K562 (cell line): ENCODE measurements around the gene ZNF668. TPM values are rescaled to one million over a fixed set of nuclear protein-coding genes. Genes with fewer than 3 reads are reported as not detected.

Source experiments
- BCOR ChIP-seq: fragments of 450-650 bp; IDR thresholded peaks from 2 replicates; pipeline ENCODE4 v1.6.1; 2016
- CBX8 ChIP-seq: fragments of 200-600 bp; sonication (generic); IDR thresholded peaks from 2 replicates; pipeline ENCODE4 v1.6.1; 2012; ENCODE audit warnings: borderline replicate concordance, mixed run types, low read depth, mild to moderate bottlenecking, moderate library complexity, mixed read lengths, low read length, control low read depth, inconsistent platforms; ENCODE audit not compliant: poor library complexity, severe bottlenecking; ENCODE audit errors: extremely low read depth
- CEBPG ChIP-seq, 3 experiments: fragments of 200-800 bp in 1 of 3; sonication (Bioruptor generic) in 1 of 3; sonication (generic) in 1 of 3; formaldehyde crosslinking in 1 of 3; IDR thresholded peaks in 2 of 3; conservative IDR thresholded peaks in 1 of 3; 2 replicates each; pipeline versions ENCODE4 v1.6.1 to v1.8.0; 2016 to 2022; ENCODE audit warnings: missing compliant biosample characterization in 2 of 3, missing genetic modification characterization in 2 of 3, mild to moderate bottlenecking in 1 of 3, missing genetic modification reagents in 1 of 3
- CHAMP1 ChIP-seq: fragments of 450-650 bp; IDR thresholded peaks from 2 replicates; pipeline ENCODE4 v1.6.1; 2016; ENCODE audit warnings: mild to moderate bottlenecking
- DPF2 ChIP-seq: fragments of 450-650 bp; IDR thresholded peaks from 2 replicates; pipeline ENCODE4 v1.6.1; 2016
- HDAC1 ChIP-seq, 2 experiments: fragments of 450-650 bp; IDR thresholded peaks; 2 replicates each; pipeline ENCODE4 v1.6.1; 2016 to 2017; ENCODE audit warnings: inconsistent platforms in 1 of 2, mild to moderate bottlenecking in 1 of 2, moderate library complexity in 1 of 2
- MCM3 ChIP-seq: fragments of 450-650 bp; IDR thresholded peaks from 2 replicates; pipeline ENCODE4 v1.6.1; 2016
- MED1 ChIP-seq: sonication (generic); formaldehyde crosslinking; IDR thresholded peaks from 2 replicates; pipeline ENCODE4 v1.8.1; 2023; ENCODE audit warnings: missing genetic modification reagents, borderline replicate concordance
- MYBL2 ChIP-seq, 2 experiments: fragments of 450-650 bp in 1 of 2; sonication (generic) in 1 of 2; formaldehyde crosslinking in 1 of 2; IDR thresholded peaks; 2 replicates each; pipeline versions ENCODE4 v1.6.1 to v1.8.1; 2017 to 2022; ENCODE audit warnings: borderline replicate concordance in 1 of 2, inconsistent platforms in 1 of 2, low read depth in 1 of 2, mild to moderate bottlenecking in 1 of 2, missing genetic modification reagents in 1 of 2, moderate library complexity in 1 of 2
- NFIC ChIP-seq: fragments of 450-650 bp; IDR thresholded peaks from 2 replicates; pipeline ENCODE4 v1.6.1; 2017; ENCODE audit warnings: mild to moderate bottlenecking, inconsistent platforms
- NFIX ChIP-seq: fragments of 250-450 bp; sonication (Bioruptor Pico); IDR thresholded peaks from 2 replicates; pipeline ENCODE4 v1.4.0; 2020; ENCODE audit warnings: low read depth, mild to moderate bottlenecking, moderate library complexity
- RNF2 ChIP-seq: sonication (generic); IDR thresholded peaks from 2 replicates; pipeline ENCODE4 v1.6.1; 2016
- STAT6 ChIP-seq: sonication (generic); formaldehyde crosslinking; IDR thresholded peaks from 2 replicates; pipeline ENCODE4 v1.8.1; 2023; ENCODE audit warnings: mild to moderate bottlenecking, missing genetic modification reagents
- TFAP4 ChIP-seq: sonication (generic); formaldehyde crosslinking; IDR thresholded peaks from 2 replicates; pipeline ENCODE4 v1.8.0; 2022; ENCODE audit warnings: missing genetic modification reagents, mild to moderate bottlenecking, moderate library complexity, borderline replicate concordance
- THRAP3 ChIP-seq: fragments of 450-650 bp; IDR thresholded peaks from 2 replicates; pipeline ENCODE4 v1.6.1; 2016; ENCODE audit warnings: mild to moderate bottlenecking, inconsistent platforms, borderline replicate concordance
- TSHZ1 ChIP-seq: fragments of 250-450 bp; sonication (Bioruptor Pico); IDR thresholded peaks from 2 replicates; pipeline ENCODE4 v1.4.0; 2020; ENCODE audit warnings: mild to moderate bottlenecking, moderate library complexity
- ZNF311 ChIP-seq: fragments of 250-450 bp; sonication (Bioruptor Pico); IDR thresholded peaks from 2 replicates; pipeline ENCODE4 v1.4.0; 2020; ENCODE audit warnings: mild to moderate bottlenecking, moderate library complexity
- polyA plus RNA-seq, 8 experiments: library from polyadenylated mRNA; depleted of rRNA in 4 of 8; stranded (reverse) in 5 of 8; unstranded in 3 of 8; fragments of >200 nt; fragmentation: Nextera tagmentation in 2 of 8; fragmentation: Illumina TruSeq in 1 of 8; extraction: Ambion mirVana in 2 of 8; extraction: Trizol in 1 of 8; gene quantifications; 2 replicates each; pipeline versions ENCODE4 v1.2.1 to v1.2.3, GENCODE V29; 2011 to 2014; ENCODE audit warnings: inconsistent platforms in 1 of 8, missing spikeins in 1 of 8
- total RNA-seq, 7 experiments: library from RNA; depleted of rRNA in 6 of 7; stranded (reverse); fragments of >200 nt in 6 of 7; fragmentation: Illumina TruSeq in 2 of 7; extraction: Trizol in 2 of 7; gene quantifications; 2 replicates each; pipeline versions ENCODE4 v1.2.1 to v1.2.3, GENCODE V29; 2011 to 2021; ENCODE audit warnings: low replicate concordance in 1 of 7

ZNF668 gene
- total and polyA plus RNA-seq, 9 of the 15 experiments (the other 6 are each of a cell fraction or from before 2014, with no cell fraction given) = 0.04 to 15.3 (median 3.8) TPM; not detected in 1

- TF ChIP-seq TSHZ1 (CRISPR knock-in tag) (no peak), MCM3 (no peak), BCOR (no peak; the same call in 1 of the 2 replicates), THRAP3 (no peak), MED1 (CRISPR knock-in tag) (no peak), DPF2 (no peak), NFIC (no peak), CEBPG (CRISPR knock-in tag; IDR thresholded peaks at IDR 0.05) (no peak), CEBPG (tag; conservative IDR thresholded peaks at IDR 0.05 in 1 of 2, IDR thresholded peaks at IDR 0.05 in 1 of 2) (no peak), NFIX (no peak), TFAP4 (CRISPR knock-in tag) (peak; percentile 98), STAT6 (CRISPR knock-in tag) (no peak), MYBL2 (IDR thresholded peaks at IDR 0.05; ENCODE audit: low read depth) (peak; percentile 78), MYBL2 (CRISPR knock-in tag; IDR thresholded peaks at IDR 0.05; ENCODE audit: borderline replicate concordance) (no peak), CBX8 (no peak), CHAMP1 (no peak), ZNF311 (no peak), HDAC1 (IDR thresholded peaks at IDR 0.05) (peak in 1 of 2 experiments; percentile 81; a peak in 2 of 4 replicates), RNF2 (no peak)
These were observed 20.5 kb upstream of the ZNF668 start, which contains the start of gene VKORC1 (continued) for GRCh38 chr16:31094424-31095120.
